Measurements from ENCODE around the gene RALY.

Gene RALY

DNA sequence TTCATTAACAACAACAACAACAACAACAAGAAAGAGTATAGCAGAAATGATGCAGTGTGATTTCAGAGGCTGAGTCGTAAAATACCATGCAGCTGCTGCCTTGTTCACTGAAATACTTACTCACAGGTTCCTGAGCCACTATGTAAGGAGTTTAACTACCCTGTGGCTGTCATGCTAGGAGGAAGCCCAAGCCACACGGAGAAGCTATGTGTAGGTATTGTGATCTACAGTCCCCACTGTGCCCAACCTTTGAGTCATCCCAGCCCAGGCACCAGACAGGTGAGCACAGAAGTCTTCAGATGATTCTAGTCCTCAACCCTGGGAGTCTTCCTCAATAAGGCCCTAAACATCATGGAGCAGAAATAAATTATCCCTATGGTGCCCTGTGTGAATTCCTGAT is 14.6 kb upstream of the RALY start:
- Histone ChIP-seq H3K9me2 (replicated peaks; ENCODE audit: control insufficient read depth, low read length) (no peaks in the 10 kb centered on the region), H3K27ac (ENCODE audit: low read depth, low read length) (no peak overlapping the region), H4K20me1 (ENCODE audit: control insufficient read depth, insufficient read depth, low read depth, low read length) (no peaks in the 10 kb centered on the region), H3K36me3 (ENCODE audit: control insufficient read depth, low read length) (no peaks in the 10 kb centered on the region), H3F3A (ENCODE audit: control insufficient read depth, insufficient read depth) (no peaks in the 10 kb centered on the region), H3K4me3 (ENCODE audit: low read length) (no peak overlapping the region), H3K4me2 (ENCODE audit: low read length) (no peak overlapping the region), H3K27me3 (ENCODE audit: control insufficient read depth, low read length) (peaks cover 33% of the 10 kb centered on the region), H3K79me2 (ENCODE audit: control insufficient read depth, low read length) (no peaks in the 10 kb centered on the region), H3K4me1 (ENCODE audit: control insufficient read depth, low read length) (no peaks in the 10 kb centered on the region), H3K9me3 (ENCODE audit: control insufficient read depth, insufficient read depth, low read length) (no peaks in the 10 kb centered on the region)
- TF ChIP-seq EZH2phosphoT487 (IDR thresholded peaks at IDR 0.05; ENCODE audit: borderline replicate concordance, low read length), result no peak
- TF ChIP-seq, protein P1, sequence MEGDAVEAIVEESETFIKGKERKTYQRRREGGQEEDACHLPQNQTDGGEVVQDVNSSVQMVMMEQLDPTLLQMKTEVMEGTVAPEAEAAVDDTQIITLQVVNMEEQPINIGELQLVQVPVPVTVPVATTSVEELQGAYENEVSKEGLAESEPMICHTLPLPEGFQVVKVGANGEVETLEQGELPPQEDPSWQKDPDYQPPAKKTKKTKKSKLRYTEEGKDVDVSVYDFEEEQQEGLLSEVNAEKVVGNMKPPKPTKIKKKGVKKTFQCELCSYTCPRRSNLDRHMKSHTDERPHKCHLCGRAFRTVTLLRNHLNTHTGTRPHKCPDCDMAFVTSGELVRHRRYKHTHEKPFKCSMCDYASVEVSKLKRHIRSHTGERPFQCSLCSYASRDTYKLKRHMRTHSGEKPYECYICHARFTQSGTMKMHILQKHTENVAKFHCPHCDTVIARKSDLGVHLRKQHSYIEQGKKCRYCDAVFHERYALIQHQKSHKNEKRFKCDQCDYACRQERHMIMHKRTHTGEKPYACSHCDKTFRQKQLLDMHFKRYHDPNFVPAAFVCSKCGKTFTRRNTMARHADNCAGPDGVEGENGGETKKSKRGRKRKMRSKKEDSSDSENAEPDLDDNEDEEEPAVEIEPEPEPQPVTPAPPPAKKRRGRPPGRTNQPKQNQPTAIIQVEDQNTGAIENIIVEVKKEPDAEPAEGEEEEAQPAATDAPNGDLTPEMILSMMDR (IDR thresholded peaks at IDR 0.05; ENCODE audit: low read depth, low read length, poor library complexity, severe bottlenecking), result no peak

DNA sequence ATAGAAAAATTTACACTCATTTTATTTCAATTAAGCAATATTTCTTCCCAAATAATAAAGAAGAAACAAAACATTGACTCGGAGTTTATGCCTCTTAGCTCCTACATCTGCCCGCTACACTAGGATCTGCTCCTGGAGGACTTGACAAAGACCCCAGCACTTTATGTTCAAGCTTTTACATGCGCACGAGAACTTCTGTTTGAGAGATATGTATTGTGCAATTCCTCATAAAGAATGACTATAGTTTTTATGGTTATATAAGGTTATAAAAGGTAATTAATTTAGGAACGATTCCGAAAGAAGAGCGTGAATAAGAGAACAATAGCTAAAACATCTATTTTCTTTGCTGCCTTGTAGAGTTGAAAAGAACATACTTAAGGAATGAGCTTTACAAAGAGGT is 12.4 kb upstream of the RALY start:
- Histone ChIP-seq H3K79me2 (ENCODE audit: control insufficient read depth, low read length) (no peaks in the 10 kb centered on the region), H3K4me3 (ENCODE audit: low read length) (no peak overlapping the region), H3K4me1 (ENCODE audit: control insufficient read depth, low read length) (no peaks in the 10 kb centered on the region), H3K27me3 (ENCODE audit: control insufficient read depth, low read length) (peaks cover 33% of the 10 kb centered on the region), H3K4me2 (ENCODE audit: low read length) (no peak overlapping the region), H3K27ac (ENCODE audit: low read depth, low read length) (no peak overlapping the region), H3K9me3 (ENCODE audit: control insufficient read depth, insufficient read depth, low read length) (no peaks in the 10 kb centered on the region), H3F3A (ENCODE audit: control insufficient read depth, insufficient read depth) (no peaks in the 10 kb centered on the region), H3K36me3 (ENCODE audit: control insufficient read depth, low read length) (no peaks in the 10 kb centered on the region), H4K20me1 (ENCODE audit: control insufficient read depth, insufficient read depth, low read depth, low read length) (no peaks in the 10 kb centered on the region), H3K9me2 (replicated peaks; ENCODE audit: control insufficient read depth, low read length) (no peaks in the 10 kb centered on the region)
- TF ChIP-seq, protein P1 (IDR thresholded peaks at IDR 0.05; ENCODE audit: low read depth, low read length, poor library complexity, severe bottlenecking), result no peak
- TF ChIP-seq EZH2phosphoT487 (IDR thresholded peaks at IDR 0.05; ENCODE audit: borderline replicate concordance, low read length), result no peak

DNA sequence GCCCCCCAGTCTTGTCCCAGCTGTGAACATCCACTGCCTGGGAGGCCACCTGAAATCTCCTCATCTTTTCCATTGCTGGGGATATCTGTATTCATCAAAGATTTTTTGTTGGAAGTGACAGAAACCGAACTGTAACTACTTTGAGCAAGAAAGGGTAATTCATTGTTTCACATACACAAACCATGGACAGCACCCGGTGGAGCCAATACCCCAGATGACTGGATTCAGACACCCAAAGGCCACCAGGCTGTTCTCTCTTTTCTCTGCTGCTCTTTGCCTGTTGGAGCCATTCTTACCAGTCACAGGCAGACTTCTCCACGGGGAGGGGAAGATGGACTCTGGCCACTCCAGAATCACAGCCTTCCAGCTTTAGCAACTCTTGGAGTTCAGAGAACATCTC is 11.7 kb upstream of the RALY start:
- TF ChIP-seq EZH2phosphoT487 (IDR thresholded peaks at IDR 0.05; ENCODE audit: borderline replicate concordance, low read length), result no peak
- TF ChIP-seq, protein P1 (IDR thresholded peaks at IDR 0.05; ENCODE audit: low read depth, low read length, poor library complexity, severe bottlenecking), result no peak
- no peaks in the 10 kb centered on the region for H3F3A ChIP-seq (ENCODE audit: control insufficient read depth, insufficient read depth)
- H3K9me3 ChIP-seq (ENCODE audit: control insufficient read depth, insufficient read depth, low read length), result no peaks in the 10 kb centered on the region
- H3K27ac ChIP-seq (ENCODE audit: low read depth, low read length), result no peak overlapping the region
- H4K20me1 ChIP-seq (ENCODE audit: control insufficient read depth, insufficient read depth, low read depth, low read length), result no peaks in the 10 kb centered on the region
- H3K4me3 ChIP-seq (ENCODE audit: low read length), result no peak overlapping the region
- H3K27me3 ChIP-seq (ENCODE audit: control insufficient read depth, low read length), result peaks cover 28% of the 10 kb centered on the region
- no peaks in the 10 kb centered on the region for H3K9me2 ChIP-seq (replicated peaks; ENCODE audit: control insufficient read depth, low read length)
- no peaks in the 10 kb centered on the region for H3K36me3 ChIP-seq (ENCODE audit: control insufficient read depth, low read length)
- H3K4me2 ChIP-seq (ENCODE audit: low read length), result no peak overlapping the region
- H3K4me1 ChIP-seq (ENCODE audit: control insufficient read depth, low read length), result no peaks in the 10 kb centered on the region
- H3K79me2 ChIP-seq (ENCODE audit: control insufficient read depth, low read length), result no peaks in the 10 kb centered on the region

DNA sequence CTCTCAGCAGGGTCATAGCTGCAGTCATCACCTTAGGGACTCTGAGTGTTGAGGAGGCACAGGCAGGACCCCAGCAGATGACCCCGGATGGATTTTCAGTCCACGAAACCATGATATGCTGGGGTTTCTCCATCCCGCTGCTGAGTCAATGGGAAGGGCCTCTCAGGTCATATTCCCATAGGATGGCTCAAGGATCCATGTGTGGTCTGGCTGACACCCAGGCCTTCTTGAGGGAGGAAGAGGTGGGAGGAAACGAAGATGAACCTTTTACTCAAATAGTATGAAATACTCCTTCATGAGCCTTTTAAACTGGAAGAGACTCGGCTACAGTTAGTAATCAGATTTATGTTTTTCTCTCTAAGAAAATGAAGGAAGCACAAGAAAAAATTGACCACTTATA is 10.3 kb upstream of the RALY start:
- TF ChIP-seq, protein P1 (IDR thresholded peaks at IDR 0.05; ENCODE audit: low read depth, low read length, poor library complexity, severe bottlenecking), result no peak
- TF ChIP-seq EZH2phosphoT487 (IDR thresholded peaks at IDR 0.05; ENCODE audit: borderline replicate concordance, low read length), result no peak

More for the DNA sequence above, 10.3 kb upstream of the RALY start:
- Histone ChIP-seq H3K9me2 (replicated peaks; ENCODE audit: control insufficient read depth, low read length) (no peaks in the 10 kb centered on the region), H3K4me3 (ENCODE audit: low read length) (no peak overlapping the region), H3K9me3 (ENCODE audit: control insufficient read depth, insufficient read depth, low read length) (no peaks in the 10 kb centered on the region), H3K4me2 (ENCODE audit: low read length) (no peak overlapping the region), H4K20me1 (ENCODE audit: control insufficient read depth, insufficient read depth, low read depth, low read length) (no peaks in the 10 kb centered on the region), H3K4me1 (ENCODE audit: control insufficient read depth, low read length) (no peaks in the 10 kb centered on the region), H3K27me3 (ENCODE audit: control insufficient read depth, low read length) (peaks cover 22% of the 10 kb centered on the region), H3K79me2 (ENCODE audit: control insufficient read depth, low read length) (no peaks in the 10 kb centered on the region), H3F3A (ENCODE audit: control insufficient read depth, insufficient read depth) (no peaks in the 10 kb centered on the region), H3K27ac (ENCODE audit: low read depth, low read length) (no peak overlapping the region), H3K36me3 (ENCODE audit: control insufficient read depth, low read length) (no peaks in the 10 kb centered on the region)

Measured in DOHH2 (cell line).